Endodermal cell (in vitro differentiated cells): Measurements from ENCODE around the gene TRERF1. TPM values are rescaled to one million over a fixed set of nuclear protein-coding genes. Genes with fewer than 3 reads are reported as not detected.

Experiments
- DNase-seq: peaks from one replicate; pipeline ENCODE4 v3.0.0-alpha.2; 2017
- H3K27ac ChIP-seq: 2 replicates; pipeline ENCODE4 v1.5.1; 2013; ENCODE audit warnings: mild to moderate bottlenecking, low read depth, low read length, moderate library complexity
- H3K27me3 ChIP-seq: 2 replicates; pipeline ENCODE4 v1.6.1; 2013; ENCODE audit warnings: mild to moderate bottlenecking, low read length, moderate library complexity; ENCODE audit not compliant: insufficient read depth, control insufficient read depth, poor library complexity, severe bottlenecking
- H3K36me3 ChIP-seq: 2 replicates; pipeline ENCODE4 v1.7.0; 2013; ENCODE audit warnings: mild to moderate bottlenecking, low read length, moderate library complexity; ENCODE audit not compliant: control insufficient read depth, insufficient read depth
- H3K4me1 ChIP-seq: one replicate; pipeline ENCODE4 v1.7.0; 2013; ENCODE audit warnings: low read length; ENCODE audit not compliant: control insufficient read depth, insufficient read depth
- H3K4me3 ChIP-seq: 2 replicates; pipeline ENCODE4 v1.5.1; 2013; ENCODE audit warnings: mild to moderate bottlenecking, low read length, moderate library complexity
- H3K9ac ChIP-seq: 2 replicates; pipeline ENCODE4 v1.6.1; 2013; ENCODE audit warnings: mild to moderate bottlenecking, low read length, moderate library complexity; ENCODE audit not compliant: poor library complexity, severe bottlenecking; ENCODE audit errors: extremely low read depth
- H3K9me3 ChIP-seq: 2 replicates; pipeline ENCODE4 v1.6.1; 2013; ENCODE audit warnings: mild to moderate bottlenecking, low read length, moderate library complexity; ENCODE audit not compliant: control insufficient read depth
- H3K27ac Mint-ChIP-seq: 2 replicates; pipeline ENCODE4 v1.8.0; 2020; ENCODE audit warnings: mixed read lengths
- H3K27me3 Mint-ChIP-seq: 2 replicates; pipeline ENCODE4 v1.8.0; 2021; ENCODE audit warnings: mild to moderate bottlenecking, mixed read lengths; ENCODE audit not compliant: insufficient read depth
- H3K36me3 Mint-ChIP-seq: 2 replicates; pipeline ENCODE4 v1.8.0; 2020; ENCODE audit warnings: low read depth, mixed read lengths
- H3K4me1 Mint-ChIP-seq: 2 replicates; pipeline ENCODE4 v1.8.0; 2020; ENCODE audit warnings: mixed read lengths
- H3K4me3 Mint-ChIP-seq: 2 replicates; pipeline ENCODE4 v1.8.0; 2020; ENCODE audit warnings: mild to moderate bottlenecking, moderate library complexity, mixed read lengths
- H3K9me3 Mint-ChIP-seq: 2 replicates; pipeline ENCODE4 v1.8.0; 2020; ENCODE audit warnings: mild to moderate bottlenecking, mixed read lengths
- WGBS, 2 experiments: methylation state at CpG; one replicate each; pipeline versions ENCODE4 v1.1.5 to v1.1.7; 2013; ENCODE audit warnings: missing lambda C conversion rate in 2 of 2, mixed read lengths in 1 of 2; ENCODE audit not compliant: insufficient coverage in 1 of 2, insufficient read length in 1 of 2; 5-methylcytosine and 5-hydroxymethylcytosine counted together
- total RNA-seq, 2 donors: library from RNA; stranded (reverse); fragmentation: NEBNext Ultra II Directional in 1 of 2; extraction: Animal tissue kit (Norgen Biotek cat#: 25700) in 1 of 2; gene quantifications; 2 replicates in 1 of 2; 3 replicates in 1 of 2; pipeline ENCODE4 v1.2.1, GENCODE V29; 2021
- TF ChIP-seq, protein P1 (sequence below): fragments of 200-600 bp; sonication (generic); conservative IDR thresholded peaks from 2 replicates; pipeline ENCODE4 v1.5.0; 2021; ENCODE audit warnings: antibody characterized with exemption, mild to moderate bottlenecking

Gene TRERF1
- total RNA-seq, 2 donors from 2014 or later = 4.7 to 5.3 TPM

- Histone ChIP-seq H3K27me3 (no peaks in the 10 kb centered on the region), H3K27ac (no peak overlapping the region), H3K4me3 (no peak overlapping the region), H3K9ac (no peak overlapping the region), H3K4me1 (no peaks in the 10 kb centered on the region), H3K9me3 (no peaks in the 10 kb centered on the region), H3K36me3 (no peaks in the 10 kb centered on the region)
- H3K36me3 Mint-ChIP-seq = no peaks in the 10 kb centered on the region
- no peak overlapping the region for H3K4me3 Mint-ChIP-seq
- 87% methylated on average over 2 to 5 of the region's 5 CpGs for WGBS, 2 experiments
- peak overlapping the region; percentile 18 for H3K27ac Mint-ChIP-seq
- TF ChIP-seq, protein P1, sequence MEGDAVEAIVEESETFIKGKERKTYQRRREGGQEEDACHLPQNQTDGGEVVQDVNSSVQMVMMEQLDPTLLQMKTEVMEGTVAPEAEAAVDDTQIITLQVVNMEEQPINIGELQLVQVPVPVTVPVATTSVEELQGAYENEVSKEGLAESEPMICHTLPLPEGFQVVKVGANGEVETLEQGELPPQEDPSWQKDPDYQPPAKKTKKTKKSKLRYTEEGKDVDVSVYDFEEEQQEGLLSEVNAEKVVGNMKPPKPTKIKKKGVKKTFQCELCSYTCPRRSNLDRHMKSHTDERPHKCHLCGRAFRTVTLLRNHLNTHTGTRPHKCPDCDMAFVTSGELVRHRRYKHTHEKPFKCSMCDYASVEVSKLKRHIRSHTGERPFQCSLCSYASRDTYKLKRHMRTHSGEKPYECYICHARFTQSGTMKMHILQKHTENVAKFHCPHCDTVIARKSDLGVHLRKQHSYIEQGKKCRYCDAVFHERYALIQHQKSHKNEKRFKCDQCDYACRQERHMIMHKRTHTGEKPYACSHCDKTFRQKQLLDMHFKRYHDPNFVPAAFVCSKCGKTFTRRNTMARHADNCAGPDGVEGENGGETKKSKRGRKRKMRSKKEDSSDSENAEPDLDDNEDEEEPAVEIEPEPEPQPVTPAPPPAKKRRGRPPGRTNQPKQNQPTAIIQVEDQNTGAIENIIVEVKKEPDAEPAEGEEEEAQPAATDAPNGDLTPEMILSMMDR = no peak
- H3K4me1 Mint-ChIP-seq = no peaks in the 10 kb centered on the region
- no peak for DNase-seq
- H3K27me3 Mint-ChIP-seq = no peaks in the 10 kb centered on the region
- no peaks in the 10 kb centered on the region for H3K9me3 Mint-ChIP-seq
Observed at GRCh38 chr6:42378125-42378524, 73.6 kb downstream of the TRERF1 start.

- H3K9me3 Mint-ChIP-seq = no peaks in the 10 kb centered on the region
- Histone ChIP-seq H3K27ac (no peak overlapping the region), H3K4me3 (no peak overlapping the region), H3K9ac (no peak overlapping the region), H3K27me3 (no peaks in the 10 kb centered on the region), H3K9me3 (no peaks in the 10 kb centered on the region), H3K4me1 (no peaks in the 10 kb centered on the region), H3K36me3 (no peaks in the 10 kb centered on the region)
- no peaks in the 10 kb centered on the region for H3K4me1 Mint-ChIP-seq
- no peak overlapping the region for H3K4me3 Mint-ChIP-seq
- 92 to 98% methylated on average over 9 to 10 of the region's 10 CpGs for whole genome bisulfite sequencing, 2 experiments
- no peaks in the 10 kb centered on the region for H3K27me3 Mint-ChIP-seq
- H3K36me3 Mint-ChIP-seq = no peaks in the 10 kb centered on the region
- no peak overlapping the region for H3K27ac Mint-ChIP-seq
- TF ChIP-seq, protein P1 = no peak
- DNase-seq = no peak
Observed at GRCh38 chr6:42375007-42375635, 76.6 kb downstream of the TRERF1 start.

- Mint-ChIP-seq H3K36me3 (no peaks in the 10 kb centered on the region), H3K4me1 (no peaks in the 10 kb centered on the region), H3K4me3 (no peak overlapping the region), H3K9me3 (no peaks in the 10 kb centered on the region), H3K27ac (no peak overlapping the region), H3K27me3 (no peaks in the 10 kb centered on the region)
- Histone ChIP-seq H3K27ac (no peak overlapping the region), H3K4me1 (no peaks in the 10 kb centered on the region), H3K27me3 (no peaks in the 10 kb centered on the region), H3K4me3 (no peak overlapping the region), H3K36me3 (no peaks in the 10 kb centered on the region), H3K9me3 (no peaks in the 10 kb centered on the region), H3K9ac (no peak overlapping the region)
- no peak for DNase-seq
- TF ChIP-seq, protein P1 = no peak
- WGBS, 2 experiments = 93 to 96% methylated on average over 5 to 8 of the region's 8 CpGs
Observed at GRCh38 chr6:42374018-42374669, 77.6 kb downstream of the TRERF1 start.
